ENCODE measurements around the gene SLFNL1.

DNA sequence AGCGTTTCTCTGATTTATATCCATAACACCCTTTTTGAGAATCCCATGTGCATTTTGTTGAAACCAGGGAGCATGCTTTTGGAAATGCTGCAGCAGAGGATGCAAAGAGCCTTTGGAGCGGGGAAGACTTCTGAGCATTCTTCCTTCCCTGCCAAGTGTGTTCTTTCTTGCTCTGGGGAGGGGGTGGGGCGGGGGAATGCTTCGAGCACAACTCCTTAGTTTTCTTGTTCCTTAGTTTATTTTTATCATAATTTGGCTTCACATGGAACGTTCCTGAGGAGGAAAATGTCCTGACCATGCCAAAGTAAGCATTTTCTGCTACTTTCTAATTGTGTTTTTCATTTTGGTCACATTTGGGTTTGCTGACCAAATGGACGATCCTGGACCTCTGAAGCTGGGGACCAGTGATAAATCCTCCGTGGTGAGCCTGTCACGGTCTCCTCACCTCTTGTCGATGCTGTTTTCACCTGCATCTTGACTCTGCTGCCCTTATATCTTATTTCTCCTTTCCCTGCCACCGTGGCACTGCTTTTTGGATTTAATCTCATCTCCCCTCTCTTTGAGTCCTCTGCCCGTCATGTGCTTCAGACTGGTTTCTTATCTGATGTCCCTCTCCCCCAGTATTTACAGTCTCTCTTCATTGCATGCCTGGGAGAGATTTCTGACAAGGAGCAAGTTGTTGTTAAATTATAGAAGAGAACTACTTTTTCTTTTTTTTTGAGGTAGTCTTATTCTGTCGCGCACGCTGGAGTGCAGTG, 39.7 kb downstream of the SLFNL1 start:
- TF ChIP-seq, protein P1, sequence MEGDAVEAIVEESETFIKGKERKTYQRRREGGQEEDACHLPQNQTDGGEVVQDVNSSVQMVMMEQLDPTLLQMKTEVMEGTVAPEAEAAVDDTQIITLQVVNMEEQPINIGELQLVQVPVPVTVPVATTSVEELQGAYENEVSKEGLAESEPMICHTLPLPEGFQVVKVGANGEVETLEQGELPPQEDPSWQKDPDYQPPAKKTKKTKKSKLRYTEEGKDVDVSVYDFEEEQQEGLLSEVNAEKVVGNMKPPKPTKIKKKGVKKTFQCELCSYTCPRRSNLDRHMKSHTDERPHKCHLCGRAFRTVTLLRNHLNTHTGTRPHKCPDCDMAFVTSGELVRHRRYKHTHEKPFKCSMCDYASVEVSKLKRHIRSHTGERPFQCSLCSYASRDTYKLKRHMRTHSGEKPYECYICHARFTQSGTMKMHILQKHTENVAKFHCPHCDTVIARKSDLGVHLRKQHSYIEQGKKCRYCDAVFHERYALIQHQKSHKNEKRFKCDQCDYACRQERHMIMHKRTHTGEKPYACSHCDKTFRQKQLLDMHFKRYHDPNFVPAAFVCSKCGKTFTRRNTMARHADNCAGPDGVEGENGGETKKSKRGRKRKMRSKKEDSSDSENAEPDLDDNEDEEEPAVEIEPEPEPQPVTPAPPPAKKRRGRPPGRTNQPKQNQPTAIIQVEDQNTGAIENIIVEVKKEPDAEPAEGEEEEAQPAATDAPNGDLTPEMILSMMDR (conservative IDR thresholded peaks at IDR 0.05; ENCODE audit: low read length): no peak
- no peak for TF ChIP-seq EZH2phosphoT487 (IDR thresholded peaks at IDR 0.05; ENCODE audit: borderline replicate concordance)
